SU-DHL-6 (cell line): ENCODE data around the gene RAB40AL.

Experiments
- CTCF ChIP-seq: fragments of 200-600 bp; sonication (generic); IDR thresholded peaks from one replicate; pipeline ENCODE4 v1.5.1; 2017; ENCODE audit warnings: antibody characterized with exemption, mild to moderate bottlenecking, low read length, moderate library complexity; ENCODE audit not compliant: insufficient read depth, poor library complexity, severe bottlenecking
- EZH2phosphoT487 ChIP-seq: fragments of 200-600 bp; sonication (generic), shearing (Covaris generic); conservative IDR thresholded peaks from 2 replicates; pipeline ENCODE4 v1.6.1; 2018; ENCODE audit warnings: mild to moderate bottlenecking, antibody characterized with exemption, low read length, moderate library complexity, mixed read lengths

GRCh38 chrX:102934624-102935023 is 2.4 kb upstream of the RAB40AL start:
- TF ChIP-seq CTCF = peak; percentile 27
- TF ChIP-seq EZH2phosphoT487 = no peak
